Activated T-helper 1 cell treated with anti-CD3 and anti-CD28 coated beads, Interleukin-2, amount 50 U/mL, for 16 hours (primary cell): ENCODE results near the gene PYROXD2.

Source experiments
- DNase-seq, 2 donors: peaks; one replicate each; pipeline ENCODE4 v3.0.0-alpha.2; 2020; ENCODE audit warnings: low read depth in 1 of 2, low spot score in 1 of 2

Gene PYROXD2

GRCh38 chr10:98416606-98417388 is 1.8 kb upstream of the PYROXD2 start:
- no peak for DNase-seq

- DNase-seq: no peak
Measured at GRCh38 chr10:98415731-98416119, 743 bp upstream of the PYROXD2 start.

- DNase-seq: no peak
Measured at GRCh38 chr10:98414578-98414931, 427 bp downstream of the PYROXD2 start.

GRCh38 chr10:98411768-98412167 is 3.2 kb downstream of the PYROXD2 start:
- no peak for DNase-seq

- DNase-seq: no peak
Measured at GRCh38 chr10:98411166-98411565, 3.8 kb downstream of the PYROXD2 start.

GRCh38 chr10:98410759-98411158 is 4.2 kb downstream of the PYROXD2 start:
- no peak for DNase-seq

DNA sequence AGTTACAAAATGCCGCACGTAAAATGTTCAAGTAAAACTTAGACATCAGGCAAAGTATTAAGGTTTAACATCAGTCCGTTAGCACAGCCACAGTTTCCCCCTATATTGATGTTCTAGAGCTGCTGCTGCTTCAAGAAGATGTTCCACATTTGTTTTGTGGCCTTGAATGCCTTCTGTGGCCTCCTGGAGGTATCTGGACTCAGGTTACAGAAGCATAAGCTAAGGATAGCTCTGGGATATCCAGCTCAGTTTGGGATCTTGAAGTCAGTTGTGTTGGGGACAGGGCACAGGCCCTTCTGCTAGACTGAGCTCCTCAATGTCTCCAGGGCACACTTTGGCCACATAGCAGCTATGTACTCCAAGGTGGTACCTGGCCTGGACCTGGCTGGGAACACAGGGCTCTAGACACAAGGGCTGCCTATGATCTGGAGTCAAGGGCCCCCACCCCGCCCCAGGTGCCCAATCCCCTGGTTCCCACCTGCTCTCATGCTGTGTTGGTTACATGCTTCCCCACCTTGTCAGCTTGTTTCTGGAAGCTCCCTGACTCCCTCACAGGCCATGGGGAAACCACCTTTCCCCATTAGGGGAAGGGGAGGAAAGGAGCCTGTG is 4.7 kb downstream of the PYROXD2 start:
- no peak for DNase-seq

DNA sequence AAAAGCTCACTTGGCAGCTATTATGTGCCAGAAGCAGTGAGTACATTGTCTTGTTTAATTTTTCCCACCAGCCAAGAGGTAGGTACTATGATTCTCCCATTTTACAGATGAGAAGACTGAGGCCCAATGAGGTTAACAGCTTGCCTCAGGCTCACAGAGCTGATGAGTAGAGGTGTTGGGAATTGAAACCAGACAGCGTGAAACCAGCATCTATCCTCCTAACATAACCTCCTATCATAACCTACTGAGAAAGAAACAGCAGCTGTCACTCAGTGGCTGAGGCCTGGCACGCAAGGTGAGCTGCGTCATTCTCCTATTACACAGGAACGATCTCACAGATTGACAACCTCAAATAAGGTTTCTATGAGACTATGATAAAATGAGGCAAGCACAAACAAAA is 6.2 kb downstream of the PYROXD2 start:
- no peak for DNase-seq

DNA sequence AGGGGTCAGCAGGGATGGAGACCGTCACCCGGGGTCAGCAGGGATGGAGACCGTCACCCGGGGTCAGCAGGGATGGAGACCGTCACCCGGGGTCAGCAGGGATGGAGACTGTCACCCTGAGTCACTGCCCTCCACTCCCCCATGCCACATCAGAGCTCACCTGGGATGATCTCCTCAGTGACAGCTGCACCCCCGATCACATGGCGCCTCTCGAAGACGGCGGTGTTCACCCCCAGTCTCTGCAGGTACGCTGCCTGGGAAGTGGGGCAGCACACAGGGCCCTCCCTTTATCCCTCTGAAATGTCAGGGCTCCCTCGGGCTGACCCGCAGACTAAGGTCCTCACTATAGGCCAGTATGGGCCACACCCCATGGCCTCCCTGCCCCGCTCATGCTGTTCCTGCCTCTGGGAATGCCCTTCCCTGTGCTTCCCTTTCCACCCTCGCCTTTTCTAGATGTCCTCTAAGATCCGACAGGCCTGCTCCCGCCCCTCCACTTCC is 7.2 kb downstream of the PYROXD2 start:
- DNase-seq: no peak

DNA sequence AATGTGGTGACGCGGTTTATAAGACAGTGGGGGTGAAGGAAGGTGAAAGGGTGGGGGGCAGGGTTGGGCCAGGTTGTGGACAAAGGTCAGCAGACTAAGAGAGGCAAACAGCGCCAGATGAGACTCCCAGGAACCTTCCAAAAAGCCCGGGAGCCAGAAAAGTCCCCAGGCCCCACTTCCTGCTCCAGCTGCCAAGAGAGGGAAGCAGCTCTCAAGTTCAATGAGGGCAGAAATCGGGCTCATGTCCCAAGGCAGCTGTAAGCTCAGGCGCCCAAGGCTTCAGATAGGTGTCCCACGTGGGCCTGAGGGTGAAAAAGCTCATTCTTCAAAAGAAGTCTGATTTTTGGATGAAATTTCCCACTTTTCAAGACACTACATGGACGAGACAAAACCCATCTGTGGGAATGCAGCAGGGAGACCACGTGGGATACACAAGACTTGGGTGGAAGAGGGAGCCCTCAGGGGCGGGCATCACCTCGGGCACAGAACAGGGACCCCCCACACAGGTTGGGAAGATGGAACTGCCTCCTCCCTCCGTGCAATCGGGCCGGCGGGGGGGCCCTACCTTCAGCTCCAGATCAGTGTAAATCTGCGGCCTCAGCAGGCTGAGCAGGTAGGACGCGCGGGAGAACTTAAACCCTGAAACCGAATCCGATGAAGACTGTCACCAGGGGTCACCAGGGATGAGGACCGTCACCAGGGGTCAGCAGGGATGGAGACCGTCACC is 7.8 kb downstream of the PYROXD2 start:
- no peak for DNase-seq

DNA sequence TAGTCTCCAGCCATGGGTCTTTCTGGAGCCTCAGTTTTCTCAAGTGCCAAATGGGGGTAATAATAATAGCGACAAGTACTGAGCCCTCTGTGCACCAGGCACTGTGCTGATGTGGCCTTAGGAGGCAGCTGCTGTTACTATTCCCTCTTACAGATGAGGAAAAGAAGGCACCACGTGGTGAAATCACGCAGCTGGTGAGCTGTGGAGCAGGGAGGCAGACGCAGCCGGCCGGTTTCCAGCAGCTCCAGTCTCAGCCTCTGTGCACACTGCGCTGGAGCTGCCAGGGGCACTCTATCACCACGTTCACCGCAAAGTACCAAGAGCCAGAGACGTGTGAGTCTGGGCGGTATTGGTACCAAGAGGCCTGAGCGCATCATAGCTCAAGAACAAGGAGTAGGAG is 9.6 kb downstream of the PYROXD2 start:
- no peak for DNase-seq

- no peak for DNase-seq
Measured at GRCh38 chr10:98404571-98405359, 10.2 kb downstream of the PYROXD2 start.

GRCh38 chr10:98403812-98404504 is 11.0 kb downstream of the PYROXD2 start:
- DNase-seq: no peak

- no peak for DNase-seq
Measured at GRCh38 chr10:98402931-98403718, 11.9 kb downstream of the PYROXD2 start.

GRCh38 chr10:98402478-98402877 is 12.5 kb downstream of the PYROXD2 start:
- no peak for DNase-seq

GRCh38 chr10:98400482-98400881 is 14.5 kb downstream of the PYROXD2 start:
- no peak for DNase-seq

DNA sequence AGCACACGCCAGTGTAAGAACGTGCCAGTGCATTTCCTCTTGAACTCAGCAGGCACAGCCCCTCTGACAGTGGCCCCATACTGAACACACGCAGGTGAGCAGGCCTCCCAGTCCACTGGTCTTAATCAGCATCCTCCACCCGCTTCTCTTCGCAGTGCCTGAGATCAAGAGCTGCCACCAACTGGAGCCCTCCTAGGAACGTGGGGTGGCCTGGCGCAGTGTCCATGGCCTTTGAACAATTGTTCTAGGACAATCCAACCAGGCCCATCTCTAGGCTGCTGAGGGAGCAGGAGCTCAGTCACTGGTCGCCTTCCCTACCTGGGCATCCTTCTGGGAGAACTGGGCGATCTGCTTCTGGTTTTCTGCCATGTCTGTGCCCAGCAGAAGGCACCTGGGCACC is 15.2 kb downstream of the PYROXD2 start:
- DNase-seq: no peak

DNA sequence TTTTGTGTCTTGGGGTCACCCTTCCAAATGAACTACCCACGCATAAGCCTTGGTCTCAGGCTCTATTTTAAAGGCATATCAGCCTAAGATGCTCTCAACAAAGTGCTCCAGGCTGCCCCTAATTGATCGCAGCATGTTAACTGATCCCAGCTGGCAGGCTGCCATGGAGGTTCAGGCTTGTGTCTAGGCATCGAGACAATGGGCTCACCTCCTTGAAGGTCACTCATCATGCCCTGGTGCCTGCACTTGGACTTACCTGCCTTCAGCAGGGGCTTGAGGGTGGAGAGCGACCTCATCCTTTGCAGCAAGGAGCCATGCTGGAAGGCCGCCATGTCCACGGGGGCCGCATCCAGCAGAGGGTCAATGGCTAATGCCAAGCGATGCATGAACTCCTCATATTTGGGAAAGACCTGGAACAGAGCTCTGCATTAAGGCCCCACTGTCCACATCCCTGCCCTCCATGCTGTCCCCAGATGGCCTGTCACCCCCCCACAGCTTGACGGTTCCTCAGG is 17.8 kb downstream of the PYROXD2 start:
- DNase-seq: no peak

DNA sequence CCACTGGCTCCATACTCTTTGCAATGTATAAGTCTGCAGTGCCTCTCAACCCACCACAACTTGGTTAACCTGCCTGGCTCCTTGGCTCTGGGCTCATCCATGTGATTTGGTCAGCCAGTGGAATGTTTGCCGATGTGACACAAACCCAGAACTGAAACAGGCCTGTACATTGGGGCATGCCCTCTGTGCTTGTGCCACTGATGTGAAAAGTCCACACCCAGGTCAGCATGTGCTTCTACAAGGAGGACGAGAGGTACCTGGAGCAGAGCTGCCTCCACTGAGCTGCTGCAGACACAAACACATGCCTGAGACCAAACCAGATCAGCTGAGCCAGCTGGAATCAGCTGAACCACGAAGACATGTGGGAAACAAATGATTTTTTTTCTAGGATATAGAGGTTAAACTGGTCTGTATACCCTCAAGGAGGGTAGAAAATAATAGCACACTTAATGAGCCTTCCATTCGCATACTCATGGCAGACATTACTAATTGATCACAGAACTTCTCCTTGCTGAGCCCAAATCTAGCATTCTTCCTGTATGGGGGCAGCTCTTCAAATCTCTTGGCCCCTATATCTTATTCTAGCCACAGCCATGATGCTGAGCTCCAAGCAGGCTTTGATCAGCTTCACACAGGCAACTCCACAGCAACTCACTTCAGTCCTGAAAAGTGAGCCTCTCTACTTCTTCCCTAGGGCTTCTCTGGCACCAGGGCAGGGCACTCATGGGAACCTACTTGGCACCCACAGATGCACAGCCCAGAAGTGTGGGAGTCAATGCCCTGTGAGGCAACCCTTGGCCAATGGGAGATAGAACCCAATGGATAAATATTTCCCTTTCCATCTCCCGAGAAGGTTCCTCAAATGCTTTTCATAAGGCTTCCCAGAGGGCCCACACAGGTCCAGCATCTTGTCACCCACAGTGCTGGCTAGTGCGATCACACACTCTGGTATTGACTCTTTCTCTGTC is 18.6 kb downstream of the PYROXD2 start:
- no peak for DNase-seq
